ENCODE data around the gene TRHDE.

TRHDE gene

DNA sequence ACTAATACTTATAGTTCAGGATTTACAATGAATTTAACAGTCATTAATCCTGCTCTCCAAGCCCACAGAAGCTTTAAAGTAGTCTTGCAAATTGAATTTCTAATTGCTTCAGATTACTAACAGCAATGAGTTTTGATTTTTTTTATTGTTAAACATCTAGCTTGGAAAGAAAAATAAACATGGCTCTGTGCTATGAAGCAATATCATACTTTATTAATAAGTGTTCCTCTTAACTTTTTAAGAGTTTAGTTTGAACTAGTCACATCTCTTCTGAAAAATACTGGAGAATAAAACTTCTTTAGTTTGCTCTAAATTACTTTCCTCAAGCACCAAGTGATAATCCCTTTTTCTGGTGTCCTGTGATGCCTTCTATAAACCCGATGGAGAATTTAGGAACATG, 250.2 kb downstream of the TRHDE start:
- DNase-seq: no peak

DNA sequence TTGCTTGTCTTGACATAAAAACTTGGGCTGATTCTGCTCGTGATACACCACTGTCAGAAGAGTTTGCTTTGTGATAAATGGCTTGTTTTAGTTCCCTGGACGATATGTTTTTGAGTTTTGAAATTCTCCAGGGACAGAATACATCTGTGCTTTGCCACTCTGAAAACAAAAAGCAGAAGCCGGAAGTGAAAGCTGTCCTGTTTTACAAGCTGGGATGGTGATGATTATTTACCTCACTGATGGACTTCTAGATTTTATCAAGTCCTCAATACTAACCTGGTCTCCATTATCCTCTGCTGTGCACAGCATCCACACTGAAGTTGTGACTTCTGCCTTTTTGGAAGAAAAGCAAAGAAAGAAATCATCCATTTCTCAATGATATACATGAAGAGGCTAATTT, 251.6 kb downstream of the TRHDE start:
- DNase-seq: no peak

DNA sequence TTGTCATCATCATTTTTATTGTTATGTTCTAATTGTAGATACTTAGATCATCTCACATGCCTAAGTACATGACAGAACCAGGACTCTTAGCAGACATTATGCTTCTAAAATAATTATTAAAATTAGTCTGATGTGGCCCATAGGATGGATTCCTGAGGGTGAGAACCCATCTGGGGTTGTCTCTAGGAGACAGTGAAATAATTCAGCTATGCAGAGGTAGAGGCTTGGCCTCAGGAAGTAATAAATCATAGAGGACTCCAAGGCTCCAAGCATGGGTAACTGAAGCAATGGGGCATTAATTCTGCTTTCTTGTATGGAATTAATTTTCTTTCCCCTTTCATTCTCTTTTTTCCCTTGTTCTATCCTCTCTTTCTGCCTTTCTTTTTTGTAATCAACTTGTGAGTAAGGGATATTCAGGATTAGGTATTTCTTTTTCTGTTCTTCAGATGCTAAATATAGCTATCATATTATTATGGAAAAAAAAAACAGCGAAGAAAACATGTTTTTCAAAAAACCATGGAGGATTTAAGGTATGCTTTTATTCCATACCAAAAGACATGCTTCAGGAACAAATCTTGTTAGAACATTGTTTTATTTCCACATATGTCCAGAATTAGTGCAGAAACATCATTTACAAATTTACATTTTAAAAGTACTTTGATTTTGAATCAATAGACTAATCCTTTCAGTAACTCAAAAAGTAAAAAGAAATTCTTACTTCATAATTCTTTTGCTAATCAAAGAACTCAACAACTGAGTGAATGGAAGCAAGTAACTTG, 263.2 kb downstream of the TRHDE start:
- DNase-seq: no peak

DNA sequence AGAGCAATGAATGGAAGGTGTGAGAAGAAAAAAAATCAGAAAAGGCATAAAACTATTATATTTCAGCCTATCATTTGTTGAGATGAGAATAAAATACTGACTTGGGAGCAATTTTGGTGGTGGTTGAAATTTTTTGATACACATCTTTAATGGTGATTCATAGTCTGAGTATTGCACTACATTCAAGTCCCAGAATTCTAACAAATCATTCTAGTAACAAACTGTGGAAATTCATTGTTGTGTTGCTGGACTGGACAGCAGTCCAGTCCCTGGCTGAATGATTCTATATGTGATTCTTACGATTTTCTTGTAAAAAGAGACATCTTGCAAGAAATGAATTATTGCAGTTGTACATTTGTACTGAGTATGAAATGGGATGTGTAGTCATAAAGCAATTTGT, 268.6 kb downstream of the TRHDE start:
- no peak for DNase-seq

DNA sequence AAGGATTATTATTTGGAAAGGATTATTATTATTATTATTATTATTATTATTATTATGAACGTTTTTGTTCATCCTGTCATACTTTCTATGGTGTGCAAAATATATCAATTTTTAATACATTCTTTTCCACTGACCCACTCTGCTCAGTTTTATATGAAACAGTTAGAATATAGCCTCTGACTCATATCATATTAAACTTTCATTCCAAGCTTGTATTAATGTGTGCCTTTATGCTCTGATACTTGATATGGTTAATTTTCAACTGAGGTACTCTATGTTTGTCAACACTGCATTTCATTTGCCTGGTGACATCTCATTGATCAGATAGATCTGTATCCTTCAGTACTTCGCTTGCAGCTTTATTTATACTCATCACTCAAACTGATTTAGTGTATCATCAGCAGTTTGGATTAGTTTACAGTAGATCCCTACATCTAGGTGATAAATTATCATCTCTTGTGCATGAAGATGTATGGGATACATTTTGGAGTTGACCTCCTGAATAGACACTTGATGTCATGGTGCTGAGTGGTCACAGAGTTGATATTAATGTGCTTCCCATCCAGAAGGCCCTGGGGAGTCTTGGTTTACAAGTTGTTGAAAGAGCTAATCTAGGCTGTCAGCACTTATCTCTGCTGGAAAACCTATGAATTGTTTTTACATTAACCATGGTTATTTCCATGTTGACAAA, 271.8 kb downstream of the TRHDE start:
- DNase-seq: no peak

DNA sequence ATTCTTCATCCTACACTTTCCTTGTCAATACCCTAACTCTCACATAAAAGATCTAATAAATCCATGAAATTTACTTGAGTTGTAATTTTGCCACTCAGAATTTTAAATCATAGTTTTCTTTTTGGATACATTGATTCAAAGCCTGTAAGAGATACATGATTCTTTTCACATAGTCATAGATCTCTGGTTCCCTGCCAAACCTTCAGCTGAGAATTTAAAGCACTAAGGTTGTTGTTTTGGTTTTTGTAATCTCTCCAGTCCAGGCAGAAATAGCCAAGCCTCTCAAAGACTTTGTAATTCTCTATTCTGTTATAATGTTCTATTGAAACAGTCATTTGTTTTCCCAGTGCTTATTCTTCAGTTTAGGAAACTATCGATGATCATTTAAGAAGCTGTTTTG, 273.9 kb downstream of the TRHDE start:
- DNase-seq: no peak

DNA sequence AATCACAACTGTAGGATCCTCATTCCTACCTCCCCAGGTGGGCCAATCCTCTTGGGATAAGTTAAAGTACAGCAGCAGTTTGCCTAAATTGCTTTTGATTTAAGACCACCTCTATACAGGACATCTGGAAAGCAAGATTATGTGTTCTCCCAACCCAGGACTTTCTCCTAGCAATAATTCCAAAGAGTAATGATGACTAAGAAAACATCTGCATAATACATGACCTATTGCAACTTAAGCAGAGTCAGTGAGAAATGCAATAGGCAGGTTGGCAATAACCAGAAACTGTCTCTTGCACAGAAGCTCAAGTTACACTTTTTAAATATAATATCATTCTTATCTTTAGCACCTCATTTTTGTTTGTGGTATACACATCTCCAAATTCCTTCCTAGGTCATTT, 275.4 kb downstream of the TRHDE start:
- DNase-seq: no peak

DNA sequence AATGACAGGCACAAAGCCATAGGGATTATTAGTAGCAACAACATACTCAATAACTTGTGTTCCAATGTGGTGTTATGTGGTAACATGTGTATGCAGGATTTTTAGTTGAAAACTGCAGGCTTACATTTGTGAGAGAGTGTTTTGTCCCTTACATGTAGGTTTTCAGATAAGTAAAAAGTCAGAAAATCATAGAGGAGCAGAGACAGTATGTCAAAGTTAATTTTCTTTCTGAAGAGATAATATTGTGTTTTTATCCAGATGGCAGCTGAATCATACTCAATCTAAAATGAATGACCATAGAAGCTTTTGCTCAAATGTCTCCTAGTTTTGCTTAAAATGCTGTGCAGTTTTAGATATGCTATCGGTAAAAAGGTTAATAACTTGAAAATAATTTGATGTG, 277.0 kb downstream of the TRHDE start:
- no peak for DNase-seq

DNA sequence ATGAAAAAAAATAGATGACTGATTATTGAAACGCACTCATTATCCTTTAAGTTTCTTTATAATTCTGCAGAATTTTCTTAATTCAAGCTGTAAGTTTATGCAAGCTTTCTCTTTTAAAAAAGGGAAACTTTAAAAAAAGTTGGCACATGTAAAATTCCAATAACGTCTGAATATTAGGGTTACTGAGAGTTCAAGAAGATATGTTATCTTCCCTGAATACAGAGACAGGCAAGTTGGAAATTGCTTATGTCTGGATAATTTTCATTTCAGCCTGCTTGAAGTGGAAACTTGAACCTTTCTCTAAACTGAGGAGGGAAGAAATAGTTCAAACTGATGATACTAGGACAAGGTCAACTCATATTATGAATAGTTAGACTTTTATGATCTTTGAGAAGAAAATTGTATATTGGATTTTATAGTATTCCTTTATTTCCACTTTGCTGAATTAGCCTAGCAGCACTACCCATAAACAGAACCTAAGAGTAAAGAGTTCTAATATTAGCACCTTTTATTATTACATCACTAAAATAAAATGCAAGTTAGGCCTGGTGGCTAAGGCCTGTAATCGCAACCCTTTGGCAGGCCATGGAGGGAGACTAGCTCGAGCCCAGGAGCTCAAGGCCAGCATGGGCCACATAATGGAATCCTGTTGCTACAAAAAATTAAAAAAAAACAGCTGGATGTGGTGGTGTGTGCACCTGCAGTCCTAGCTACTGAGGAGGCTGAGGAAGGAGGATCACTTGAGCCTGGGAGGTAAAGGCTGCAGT, 288.0 kb downstream of the TRHDE start:
- no peak for DNase-seq

DNA sequence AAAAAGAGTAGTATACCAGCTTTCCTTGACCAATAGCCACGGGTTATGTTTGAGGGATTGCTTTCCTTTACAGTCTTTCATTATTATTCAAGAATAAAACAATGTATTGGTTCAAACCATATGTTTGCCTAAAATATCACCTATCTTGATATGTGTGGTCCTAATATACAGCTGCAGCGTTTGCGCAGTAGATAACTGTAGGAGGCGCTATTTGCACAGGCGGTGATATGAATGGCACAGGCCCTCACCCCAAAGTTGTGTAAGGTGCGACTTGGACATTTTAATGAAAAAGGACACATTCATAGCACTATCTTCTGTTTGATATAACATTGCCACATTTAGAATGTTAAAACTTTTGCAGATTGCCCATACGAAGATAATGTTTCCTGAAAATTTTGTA, 298.4 kb downstream of the TRHDE start:
- DNase-seq: no peak

DNA sequence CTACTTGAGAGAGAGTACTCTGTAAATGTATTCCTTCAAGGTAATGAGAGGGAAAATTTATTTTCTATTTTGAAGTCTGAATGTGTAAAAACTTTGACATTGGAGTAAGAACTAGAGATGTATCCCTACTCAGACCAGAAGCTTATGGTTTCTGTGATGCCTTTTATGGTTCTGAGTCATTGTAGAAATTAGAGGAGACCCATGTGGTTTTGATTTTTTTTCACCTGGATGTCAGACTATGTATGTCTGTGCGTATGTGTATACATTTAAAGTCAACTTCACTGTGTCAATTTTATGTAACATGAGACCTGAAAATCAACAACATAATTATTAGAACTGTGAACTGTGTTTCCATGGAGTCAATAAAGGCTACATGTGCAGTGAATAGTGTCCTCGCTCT, 302.0 kb downstream of the TRHDE start:
- no peak for DNase-seq

DNA sequence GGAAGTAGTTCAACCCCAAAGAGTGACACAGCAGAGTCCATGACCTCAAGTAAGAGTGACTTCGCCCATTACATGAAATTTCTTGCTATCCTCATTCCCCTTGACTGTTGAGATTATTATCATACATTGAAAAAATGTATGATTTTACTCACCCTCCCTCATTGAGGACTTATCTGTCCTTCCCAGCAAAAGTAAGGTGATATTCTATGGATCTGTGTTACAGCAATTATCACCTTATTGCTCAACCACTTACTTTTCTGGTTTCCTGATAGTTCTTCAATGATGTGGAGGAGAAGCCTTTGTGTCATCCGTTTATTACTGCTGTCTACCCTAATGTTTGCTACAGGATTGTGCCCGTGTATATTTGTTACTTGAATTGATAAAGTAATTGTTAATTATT, 306.2 kb downstream of the TRHDE start:
- DNase-seq: no peak

DNA sequence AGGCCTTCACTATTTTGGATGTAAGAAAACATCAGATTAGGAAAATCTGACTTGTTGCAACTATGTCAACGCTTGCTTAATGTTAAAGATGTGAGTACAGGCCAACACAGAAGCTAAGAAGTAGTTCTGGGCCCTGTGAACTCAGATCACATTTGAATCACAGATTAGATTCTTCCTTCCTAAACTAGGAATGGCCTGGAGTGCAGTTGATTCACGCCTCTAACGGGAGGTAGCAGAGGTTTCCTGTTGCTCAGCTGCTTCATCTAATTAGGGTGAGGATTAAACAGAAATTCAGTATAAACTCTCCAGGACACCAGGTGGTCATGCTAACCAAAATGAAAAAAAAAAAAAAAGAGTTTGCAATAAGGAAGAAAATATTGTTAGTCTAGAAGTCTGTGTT, 314.3 kb downstream of the TRHDE start:
- no peak for DNase-seq

DNA sequence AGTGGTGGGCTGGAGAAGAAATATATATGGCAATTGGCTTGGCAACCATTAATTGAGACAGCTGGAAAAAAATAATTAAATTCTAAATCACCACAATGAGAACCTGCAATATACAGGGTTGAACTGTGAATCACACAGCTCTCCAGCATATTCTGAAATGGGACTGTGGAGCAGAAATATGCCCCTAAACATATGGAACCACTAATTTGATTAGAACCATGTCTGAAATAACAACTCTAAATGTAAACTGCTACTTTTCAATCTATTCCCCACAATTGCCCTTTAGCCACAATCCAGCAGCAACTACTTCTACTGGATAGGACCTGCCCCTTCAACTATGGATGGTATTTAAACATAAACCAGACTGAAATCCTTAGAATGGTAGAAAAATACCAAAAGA, 330.4 kb downstream of the TRHDE start:
- DNase-seq: no peak

DNA sequence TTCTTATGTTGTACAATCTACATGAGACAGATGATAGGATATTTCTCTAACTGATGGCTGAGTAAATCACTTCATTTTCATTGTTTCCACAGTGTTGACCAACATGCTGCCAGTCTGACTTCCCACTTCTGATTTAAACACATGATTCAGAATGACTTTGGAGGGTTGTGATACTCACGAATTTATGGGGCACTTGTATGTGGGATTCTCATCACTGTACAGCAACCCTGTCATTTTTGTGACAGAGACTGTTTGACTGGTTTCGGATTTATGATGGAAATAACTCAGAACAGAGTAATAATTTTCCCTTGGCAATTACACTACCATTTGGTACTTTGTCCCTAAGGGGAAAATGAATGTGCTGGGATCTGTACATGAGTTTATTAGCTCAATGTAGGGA, 333.8 kb downstream of the TRHDE start:
- DNase-seq: no peak

DNA sequence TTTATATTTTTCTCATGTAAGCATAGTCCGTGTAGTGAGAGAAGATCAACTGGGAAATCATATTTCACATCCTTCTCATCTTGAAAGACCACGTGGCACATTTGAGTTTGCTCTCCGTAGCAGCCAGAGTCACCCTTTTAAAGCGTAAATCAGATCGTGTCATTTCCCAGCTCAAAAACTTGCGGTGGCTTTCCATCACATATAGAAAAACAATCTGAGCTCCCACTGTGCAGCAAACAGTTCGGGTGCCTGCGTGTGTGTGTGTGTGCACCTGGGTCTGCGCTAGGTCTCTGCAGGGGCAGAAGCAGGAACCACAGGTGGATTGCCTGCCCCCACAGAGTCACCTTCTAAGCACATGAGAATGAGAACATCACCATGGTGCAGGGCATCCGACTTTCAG, 338.2 kb downstream of the TRHDE start:
- no peak for DNase-seq

DNA sequence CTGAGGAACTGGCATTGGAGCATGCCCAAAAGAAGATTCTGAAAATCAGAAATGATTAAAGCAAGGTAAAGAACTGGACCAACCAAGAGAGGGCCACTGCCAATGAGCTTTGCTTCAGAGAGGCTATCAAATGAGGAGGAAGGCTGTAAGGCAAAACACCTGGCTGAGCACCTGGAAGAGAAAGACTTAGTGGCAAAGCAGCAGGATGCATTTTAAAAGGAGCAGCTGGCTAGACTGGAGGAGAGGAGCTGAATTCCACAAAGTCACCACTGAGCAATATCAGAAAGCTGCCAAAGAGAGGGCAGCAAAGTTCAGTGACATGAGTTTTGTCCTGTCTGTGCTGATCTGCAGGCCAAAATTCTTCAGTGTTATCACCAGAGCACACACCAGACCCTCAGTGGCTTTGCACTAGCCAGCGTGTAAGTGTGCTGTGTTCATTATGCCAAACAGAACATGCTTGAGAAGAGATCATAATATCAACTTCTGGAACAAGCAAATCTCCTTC, 338.7 kb downstream of the TRHDE start:
- DNase-seq: no peak

DNA sequence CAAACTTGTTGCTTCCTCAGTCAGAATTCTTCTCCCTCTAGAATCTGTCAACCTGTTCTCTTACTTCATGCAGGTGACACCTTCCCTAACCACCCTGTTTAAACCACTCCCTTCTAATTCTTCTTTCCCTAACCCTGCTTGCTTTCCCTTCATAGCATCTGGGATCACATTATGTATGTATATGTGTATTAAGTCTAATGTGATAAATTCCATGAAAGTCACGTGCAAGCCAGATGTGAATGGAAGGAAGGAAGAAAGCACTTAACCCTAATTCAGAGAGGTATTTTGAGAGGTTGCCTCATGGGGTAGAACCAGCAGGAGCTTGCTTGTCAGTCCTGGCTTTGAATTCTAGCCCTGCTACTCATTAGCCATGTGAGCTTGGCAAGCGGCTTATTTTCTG, 340.0 kb downstream of the TRHDE start:
- DNase-seq: no peak

DNA sequence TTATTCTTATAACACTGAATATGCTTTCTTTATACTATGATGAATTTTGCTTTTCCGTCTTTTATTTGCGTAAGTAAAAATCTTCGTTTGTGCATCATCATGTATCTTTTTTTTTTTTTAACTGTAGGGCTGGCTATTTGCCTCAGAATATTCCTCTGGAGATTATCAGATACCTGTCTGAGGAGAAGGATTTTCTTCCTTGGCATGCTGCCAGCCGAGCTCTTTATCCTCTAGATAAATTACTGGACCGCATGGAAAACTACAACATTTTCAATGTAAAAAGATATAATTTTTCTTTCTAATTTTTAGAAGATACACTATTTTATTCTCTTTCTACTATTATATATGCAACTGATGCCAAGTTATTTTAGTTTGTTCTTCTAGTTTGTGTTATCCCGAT, 346.6 kb downstream of the TRHDE start:
- DNase-seq: no peak

DNA sequence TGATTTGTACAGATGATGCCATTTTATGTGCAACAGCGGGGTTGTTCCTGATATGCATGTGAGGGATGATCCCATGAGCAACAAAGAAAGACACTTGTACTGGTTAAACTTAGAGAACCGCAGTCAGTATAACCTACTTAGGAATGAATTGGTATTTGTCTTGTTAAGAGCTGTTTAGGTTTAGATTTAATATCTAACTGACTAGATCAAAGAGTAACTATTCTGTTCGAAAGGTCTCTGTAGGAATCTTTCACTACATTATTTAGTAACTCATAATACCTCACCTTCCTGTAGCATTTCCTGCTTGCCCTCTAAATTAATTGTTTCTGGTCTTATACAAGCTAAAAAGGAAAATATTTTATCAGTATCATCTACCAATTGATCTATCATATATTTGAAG, 350.4 kb downstream of the TRHDE start:
- DNase-seq: no peak

DNA sequence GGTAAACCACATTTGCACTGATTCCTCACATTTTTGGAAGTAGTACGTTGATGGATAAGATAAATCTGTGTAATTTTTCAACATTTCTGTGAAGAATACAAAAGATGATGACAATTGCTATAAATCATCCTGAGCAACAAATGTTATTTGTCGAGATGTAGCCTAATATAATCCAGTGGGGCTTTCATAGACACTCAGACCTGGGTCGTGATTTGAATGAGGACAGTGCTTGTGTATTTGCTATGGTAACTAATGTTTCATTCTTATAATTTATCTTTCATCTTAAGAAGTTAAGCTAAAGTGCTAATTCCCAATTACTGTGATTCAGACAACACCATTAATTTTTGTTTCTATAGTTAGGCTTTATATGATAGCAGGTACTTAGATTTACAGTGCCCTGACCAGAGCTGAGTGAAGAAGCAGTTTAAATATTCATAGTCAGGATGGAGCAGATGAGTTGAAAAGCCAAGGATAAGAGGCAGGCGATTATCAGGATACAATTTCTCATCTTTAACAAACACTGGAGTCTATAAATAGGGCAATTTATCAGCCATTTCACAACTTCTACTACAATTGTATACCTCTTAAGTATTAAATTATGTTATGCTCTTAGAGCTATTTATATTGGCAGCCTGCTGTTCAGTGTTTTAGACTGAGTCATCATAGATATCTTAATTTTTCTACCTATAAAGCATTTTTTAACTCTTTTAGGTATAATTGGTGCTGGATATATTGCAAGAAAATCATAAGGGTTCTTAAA, 359.9 kb downstream of the TRHDE start:
- no peak for DNase-seq

DNA sequence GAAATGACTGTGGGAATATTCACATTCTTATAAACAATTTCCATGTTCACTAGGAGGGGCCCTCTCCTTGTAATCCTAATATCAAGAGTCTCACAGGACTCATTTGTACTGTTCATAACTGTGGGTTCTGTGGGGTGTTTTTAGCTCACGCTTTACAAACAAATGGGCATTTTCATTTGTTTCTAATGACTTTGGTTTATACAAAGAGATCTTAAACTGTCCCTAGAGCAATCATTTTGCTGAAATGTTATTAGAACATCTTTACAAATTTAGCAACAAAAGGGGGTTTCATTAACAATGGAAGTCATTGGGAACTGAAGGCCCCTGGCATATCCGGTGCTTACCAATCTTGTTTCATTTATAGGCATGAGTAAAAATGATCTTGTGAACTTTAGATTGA, 370.5 kb downstream of the TRHDE start:
- no peak for DNase-seq

DNA sequence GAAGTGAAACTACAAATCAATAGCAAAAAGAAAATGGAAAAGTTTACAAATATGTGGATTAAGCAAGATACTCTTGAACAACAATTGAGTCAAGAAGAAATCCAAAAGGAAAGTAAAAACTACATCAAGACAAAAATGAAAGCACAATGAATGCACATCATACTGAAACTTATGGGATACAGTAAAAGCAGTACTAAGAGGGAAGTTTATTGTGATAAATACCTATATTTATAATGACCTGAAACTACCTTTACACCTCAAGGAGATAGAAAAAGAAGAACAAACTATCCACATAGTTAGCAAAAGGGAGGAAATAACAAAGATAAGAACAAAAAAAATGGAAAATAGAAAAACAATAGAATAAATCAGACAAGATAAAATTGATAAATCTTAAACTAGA, 375.0 kb downstream of the TRHDE start:
- no peak for DNase-seq
